ENCODE results near the gene RASGRP4.

DNA sequence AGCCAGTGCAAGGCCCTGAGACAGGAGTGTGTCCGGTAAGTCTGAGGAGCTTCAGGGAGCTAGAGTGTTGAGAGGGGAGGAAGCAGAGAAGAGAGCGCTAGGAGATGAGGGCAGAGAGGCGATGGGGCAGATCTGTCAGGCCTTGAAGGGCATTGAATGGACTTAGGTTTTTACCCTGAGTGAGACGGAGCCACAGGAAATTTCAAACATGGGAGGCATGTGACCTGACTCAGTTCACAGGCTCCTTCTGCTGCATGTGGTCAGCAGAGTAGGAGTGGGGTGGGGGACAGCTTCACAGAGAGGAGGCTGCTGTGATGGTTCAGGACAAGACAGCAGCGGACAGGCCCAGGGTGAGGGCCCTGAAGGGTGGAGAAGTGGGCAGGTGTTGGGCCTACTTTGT lies 25.7 kb downstream of the RASGRP4 start:
- TF ChIP-seq EZH2 (IDR thresholded peaks at IDR 0.05) (no peak), POLR2AphosphoS5 (IDR thresholded peaks at IDR 0.05; ENCODE audit: borderline replicate concordance, low read depth, low read length) (no peak), FOXP2 (optimal IDR thresholded peaks at IDR 0.05; ENCODE audit: control extremely low read depth, extremely low read length, insufficient read depth) (no peak)
